ENCODE results near the gene DCTN2.
A peak's percentile ranks its signal among the peaks of the same experiment; 100 is the strongest.

Gene DCTN2

DNA sequence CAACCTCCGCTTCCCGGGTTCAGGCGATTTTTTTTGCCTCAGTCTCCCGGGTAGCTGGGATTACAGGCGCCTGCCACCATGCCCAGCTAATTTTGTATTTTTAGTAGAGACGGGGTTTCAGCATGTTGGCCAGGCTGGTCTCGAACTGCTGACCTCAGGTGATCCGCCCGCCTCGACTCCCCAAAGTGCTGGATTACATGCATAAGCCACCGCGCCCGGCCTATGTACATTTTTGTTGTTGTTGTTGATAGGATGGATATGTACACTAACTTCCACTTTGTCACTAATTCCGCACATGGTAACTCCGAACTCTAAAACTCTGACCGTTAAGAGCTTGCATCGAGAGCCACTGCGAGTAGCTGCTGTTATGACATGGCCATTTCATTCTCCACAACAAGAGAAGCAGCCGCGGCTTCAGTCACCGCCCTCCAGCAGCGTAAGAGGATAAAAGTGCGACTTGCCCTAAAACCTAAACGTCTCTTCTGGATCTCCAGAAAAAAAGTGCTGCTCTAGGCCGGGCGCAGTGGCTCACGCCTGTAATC lies 59.9 kb downstream of the DCTN2 start:
- DNase-seq = no peak

- no peak for DNase-seq
Observed at GRCh38 chr12:57485695-57486094, 61.3 kb downstream of the DCTN2 start.

DNA sequence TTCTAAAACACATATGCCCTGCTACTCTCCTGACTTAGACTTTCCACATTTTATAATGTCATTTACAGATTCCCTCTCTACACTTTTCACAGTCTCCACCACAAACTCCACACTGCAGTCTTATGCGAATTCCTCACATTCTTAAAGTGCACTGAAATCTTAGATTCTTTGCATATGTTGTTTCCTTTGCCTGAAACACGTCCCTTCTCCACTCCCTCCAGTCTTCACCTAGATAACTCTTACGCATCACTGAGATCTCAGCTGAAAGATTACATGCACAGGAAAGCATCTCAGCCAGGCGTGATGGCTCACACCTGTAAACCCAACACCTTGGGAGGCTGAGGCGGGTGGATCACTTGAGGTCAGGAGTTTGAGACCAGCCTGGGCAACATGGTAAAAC lies 63.5 kb downstream of the DCTN2 start:
- DNase-seq = peak; percentile 79

DNA sequence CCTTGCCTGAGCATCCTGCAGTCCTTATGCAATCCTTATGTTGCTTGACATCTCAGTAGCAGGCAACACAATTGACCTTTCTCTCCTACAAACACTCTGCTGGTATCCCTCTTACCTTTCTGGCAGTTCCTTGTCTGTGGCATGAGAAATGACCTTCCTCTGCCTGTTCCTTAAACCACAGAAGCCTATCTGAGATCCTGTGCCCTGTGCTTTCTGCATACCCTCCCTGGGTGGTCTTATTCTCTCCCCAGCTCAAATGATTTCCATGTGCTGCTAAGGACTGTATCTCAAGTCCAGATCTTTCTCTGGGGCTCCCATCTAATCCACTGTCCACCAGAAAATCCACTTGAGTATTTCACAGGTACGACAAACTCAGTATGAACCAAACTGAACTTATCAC lies 65.3 kb downstream of the DCTN2 start:
- DNase-seq = no peak
